ENCODE data around the gene SLC16A9.
A peak's percentile ranks its signal among the peaks of the same experiment; 100 is the strongest.

SLC16A9 gene

DNA sequence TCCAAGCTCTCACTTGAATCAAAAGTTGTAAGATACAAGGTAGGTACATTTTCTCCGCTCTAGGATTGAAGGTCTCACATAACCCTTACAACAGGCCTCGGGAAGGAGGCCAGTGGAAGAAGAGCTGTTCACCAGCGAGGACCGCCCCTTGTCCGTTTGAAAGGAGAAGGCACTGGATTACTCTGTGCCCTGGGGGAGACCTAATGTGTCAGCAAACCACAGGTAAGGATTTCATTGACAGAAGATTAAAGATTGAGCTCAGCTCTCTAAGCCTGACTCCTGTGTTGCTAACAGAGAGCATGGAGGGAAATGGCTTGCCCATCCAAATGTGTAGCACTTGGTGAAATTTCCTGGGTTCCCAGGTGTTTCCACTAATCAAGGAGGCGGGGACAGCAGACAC, 81.2 kb downstream of the SLC16A9 start:
- DNase-seq, result no peak

DNA sequence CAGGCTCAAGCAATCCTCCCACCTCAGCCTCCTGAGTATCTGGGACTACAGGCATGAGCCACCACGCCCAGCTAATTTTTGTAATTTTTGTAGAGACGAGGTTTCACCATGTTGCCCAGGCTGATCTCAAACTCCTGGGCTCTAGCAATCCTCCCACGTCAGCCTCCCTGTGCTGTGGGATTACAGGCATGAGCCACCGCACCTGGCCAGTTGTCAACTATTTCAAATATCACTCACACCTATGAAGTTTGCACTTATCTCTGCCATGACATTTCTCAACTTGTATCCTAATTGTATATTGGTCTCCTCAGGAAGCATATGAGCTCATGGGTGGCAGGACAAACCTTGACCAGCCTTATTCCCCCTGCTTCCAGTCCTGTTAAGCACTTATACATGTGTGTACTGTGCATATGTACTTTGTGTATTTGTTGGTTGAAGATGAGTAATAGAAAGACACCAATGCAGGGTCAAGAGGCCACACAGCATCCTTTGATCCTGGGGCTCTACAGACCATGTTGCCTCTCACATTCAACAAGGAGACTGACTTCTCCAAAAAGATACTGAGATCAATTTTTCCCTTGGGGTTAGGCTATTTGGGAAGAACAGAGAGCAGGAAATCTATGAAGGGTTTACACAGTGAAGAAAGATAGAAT, 82.2 kb downstream of the SLC16A9 start:
- DNase-seq, result no peak

DNA sequence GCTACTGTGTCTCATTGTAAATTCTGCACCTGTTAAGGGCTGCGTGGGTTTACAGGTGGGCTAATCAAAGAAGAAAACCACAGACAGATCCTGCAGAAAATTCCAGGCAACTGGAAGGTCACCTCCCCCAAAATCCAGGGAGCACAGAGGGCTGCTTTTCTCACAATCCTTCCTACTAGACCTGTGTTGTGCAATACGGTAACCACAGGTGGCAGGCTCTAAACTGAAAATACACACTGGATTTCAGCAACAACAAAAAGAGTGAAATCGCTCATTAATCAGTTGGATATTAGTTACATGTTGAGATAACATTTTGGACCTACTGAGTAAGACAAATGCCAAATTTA, 83.2 kb downstream of the SLC16A9 start:
- DNase-seq, result no peak

DNA sequence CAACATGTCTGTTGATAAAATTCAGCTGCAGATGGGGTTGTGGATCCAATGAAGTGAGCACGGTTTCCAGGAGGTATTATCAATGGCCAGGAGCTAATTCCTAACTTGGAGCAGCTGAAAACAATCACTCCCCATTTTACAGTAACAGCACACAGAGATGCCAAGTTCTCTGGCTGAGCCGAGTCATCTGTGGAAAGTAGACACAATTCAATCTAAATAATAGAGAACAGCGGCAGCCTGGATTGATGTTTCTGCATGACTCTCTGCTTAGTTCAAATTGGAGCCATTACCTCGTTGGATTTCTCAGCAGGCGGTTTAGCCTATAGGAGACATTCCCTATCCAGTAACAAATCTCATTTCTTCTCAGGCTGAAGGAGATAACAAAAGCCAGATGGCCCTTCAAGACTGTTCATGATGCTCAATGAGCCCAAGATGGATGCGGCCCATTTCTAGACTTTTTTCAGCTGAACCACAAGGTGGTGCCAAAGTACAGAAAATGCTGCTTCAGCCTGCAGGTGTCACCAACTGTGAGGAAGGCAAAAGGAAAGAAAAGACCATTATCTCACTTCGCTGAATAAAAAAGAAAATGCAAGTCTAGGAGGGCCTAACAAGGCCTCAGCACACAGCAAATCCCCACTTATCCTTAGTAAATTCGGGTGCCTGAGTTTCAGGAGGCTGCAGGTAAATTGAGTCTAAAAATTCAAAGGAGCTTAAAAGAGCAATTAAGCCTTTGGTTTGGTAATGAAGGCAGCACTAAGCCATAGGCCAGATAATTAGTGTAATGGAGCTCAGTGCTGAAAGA, 83.7 kb downstream of the SLC16A9 start:
- DNase-seq, result peak; percentile 86

DNA sequence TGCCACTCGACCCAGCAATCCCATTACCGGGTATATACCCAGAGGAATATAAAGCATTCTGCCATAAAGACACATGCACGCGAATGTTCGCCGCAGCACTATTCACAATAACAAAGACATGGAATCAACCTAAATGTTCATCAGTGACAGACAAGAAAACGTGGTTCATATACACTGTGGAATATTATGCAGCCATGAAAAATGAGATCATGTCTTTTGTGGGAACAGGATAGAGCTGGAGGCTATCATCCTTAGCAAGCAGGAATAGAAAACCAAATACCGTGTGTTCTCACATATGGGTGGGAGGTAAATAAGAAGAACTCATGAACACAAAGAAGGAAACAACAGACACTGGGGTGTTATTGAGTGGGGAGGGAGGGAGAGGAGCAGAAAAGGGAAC, 84.7 kb downstream of the SLC16A9 start:
- DNase-seq, result no peak

DNA sequence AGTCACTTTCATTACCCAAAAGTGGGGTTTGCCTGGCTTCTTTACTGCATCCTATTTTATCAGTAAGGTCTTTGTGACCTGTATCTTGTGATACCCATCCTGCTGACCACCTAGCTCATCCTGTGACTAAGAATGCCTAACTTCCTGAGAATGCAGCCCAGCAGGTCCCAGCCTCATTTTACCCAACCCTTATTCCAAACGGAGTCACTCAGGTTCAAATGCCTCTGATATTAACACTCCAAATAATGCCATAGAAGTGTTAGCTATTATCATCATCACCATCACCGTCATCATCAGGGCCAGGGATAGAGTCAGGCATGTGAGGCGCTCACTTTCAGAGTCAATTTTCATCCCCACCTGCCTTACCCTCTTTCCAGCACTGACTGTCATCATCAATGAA, 85.5 kb downstream of the SLC16A9 start:
- no peak for DNase-seq

GRCh38 chr10:59623133-59624121, 86.2 kb downstream of the SLC16A9 start:
- no peak for DNase-seq

DNA sequence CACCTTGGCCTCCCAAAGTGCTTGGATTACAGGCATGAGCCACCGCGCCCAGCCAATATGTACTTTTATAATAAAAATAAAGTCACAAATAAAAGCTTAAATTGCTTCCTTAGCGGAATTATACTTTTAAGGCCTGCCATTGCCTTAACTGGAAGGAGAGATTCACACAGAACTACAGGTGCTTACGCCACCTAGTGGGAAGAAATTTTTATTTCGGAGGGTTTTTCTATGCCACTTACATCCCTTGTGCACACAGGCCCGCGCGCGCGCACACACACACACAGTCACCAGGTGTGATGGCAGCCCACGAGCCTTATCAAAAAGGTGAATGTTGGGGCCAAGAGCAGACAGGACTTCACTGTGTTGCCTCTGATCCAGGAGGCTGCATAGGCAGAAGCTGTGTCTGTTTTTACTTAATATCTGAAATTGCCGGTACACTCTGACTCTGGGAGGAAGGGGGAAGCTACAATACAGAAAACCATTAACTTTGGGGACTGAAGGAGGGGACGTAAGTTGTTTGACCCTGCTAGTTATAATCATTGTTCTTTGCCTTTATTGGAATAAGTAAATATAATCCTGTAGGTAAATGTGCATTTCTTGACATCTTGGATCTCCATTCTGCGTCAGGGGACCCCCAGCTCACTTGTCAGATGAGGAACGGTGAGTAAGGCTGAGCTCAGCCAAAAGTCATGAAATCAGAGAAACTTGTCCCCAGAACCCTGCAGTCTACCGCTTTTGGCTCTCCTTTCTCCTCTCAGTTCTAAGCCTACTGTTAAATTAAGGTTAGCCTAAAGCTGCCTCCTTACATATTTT, 87.1 kb downstream of the SLC16A9 start:
- DNase-seq, result peak; percentile 69

GRCh38 chr10:59621771-59622170, 87.9 kb downstream of the SLC16A9 start:
- DNase-seq, result no peak

GRCh38 chr10:59618666-59619065, 91.0 kb downstream of the SLC16A9 start:
- DNase-seq, result no peak

DNA sequence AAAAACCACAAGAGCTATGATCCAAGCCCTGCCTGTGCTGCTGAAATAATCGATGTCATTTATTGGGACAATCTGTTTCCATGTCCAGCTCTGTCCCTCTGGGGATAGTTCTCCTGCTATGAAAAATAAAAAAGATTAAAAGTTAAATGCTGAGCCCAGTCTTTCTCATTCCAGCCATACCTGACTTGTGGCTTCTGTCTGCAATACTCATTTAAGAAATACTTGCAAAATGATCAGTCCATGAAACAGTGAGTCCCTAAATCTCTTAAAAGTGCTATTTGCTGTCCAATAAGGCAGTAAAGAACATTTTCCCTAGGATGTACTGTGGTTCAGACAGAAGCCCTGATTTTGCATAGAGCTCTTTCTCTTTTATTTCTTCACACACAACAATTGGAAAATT, 91.7 kb downstream of the SLC16A9 start:
- peak; percentile 37 for DNase-seq

DNA sequence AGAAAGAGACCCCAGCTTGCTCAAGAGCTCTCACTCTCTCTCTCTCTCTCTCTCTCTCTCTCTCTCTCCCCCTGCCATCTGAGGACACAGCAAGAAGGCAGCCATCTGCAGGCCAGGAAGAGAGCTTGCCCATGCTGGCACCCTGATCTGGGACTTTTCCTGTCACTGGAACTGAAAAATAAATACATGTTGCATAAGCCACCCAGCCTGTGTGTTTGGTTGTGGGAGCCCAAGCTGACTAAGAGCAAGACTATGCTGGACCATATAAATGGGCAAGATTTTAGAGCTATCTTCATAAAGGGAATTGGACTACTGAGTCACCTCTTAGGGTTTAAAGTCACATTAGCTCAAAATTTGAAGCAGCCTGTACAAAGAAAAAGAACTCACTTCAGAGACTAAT, 98.6 kb downstream of the SLC16A9 start:
- no peak for DNase-seq

DNA sequence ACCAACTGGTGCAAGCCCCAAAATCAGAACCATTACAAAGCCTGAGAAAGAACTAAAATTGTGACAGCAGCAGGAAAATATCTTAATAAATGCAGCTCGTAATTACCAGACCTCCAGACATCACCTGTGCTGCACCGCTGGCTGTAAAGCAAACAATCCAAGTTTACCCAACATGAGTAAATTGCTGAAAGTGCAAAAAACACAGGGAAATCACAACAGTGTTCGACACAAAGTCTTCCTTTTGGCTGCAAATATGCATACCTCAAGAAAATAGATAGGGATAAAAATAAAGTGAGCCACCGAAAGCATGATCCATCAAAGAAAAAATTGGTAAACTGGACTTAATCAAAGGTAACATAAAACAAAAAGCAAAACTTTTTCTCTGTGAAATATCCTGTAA, 101.7 kb downstream of the SLC16A9 start:
- DNase-seq, result no peak

DNA sequence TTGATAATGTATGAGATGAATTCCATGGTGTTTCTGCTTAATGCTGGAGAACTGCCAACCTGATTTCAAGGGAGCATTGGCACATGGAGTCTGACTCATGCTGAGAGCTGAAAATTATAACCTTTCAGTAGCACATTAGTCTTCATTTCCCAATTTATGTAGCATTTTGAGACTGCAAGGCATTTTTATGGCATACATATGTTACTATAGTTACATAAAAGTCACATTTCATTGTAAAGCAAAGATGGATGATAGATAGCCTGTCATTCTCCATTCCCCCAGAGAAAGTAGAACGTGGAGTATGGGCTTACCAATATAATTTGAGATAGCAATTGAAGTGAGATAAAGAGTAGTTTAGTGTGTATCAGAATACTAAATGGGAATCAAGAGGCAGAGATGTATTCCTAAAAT, 103.1 kb downstream of the SLC16A9 start:
- peak; percentile 86 for DNase-seq

DNA sequence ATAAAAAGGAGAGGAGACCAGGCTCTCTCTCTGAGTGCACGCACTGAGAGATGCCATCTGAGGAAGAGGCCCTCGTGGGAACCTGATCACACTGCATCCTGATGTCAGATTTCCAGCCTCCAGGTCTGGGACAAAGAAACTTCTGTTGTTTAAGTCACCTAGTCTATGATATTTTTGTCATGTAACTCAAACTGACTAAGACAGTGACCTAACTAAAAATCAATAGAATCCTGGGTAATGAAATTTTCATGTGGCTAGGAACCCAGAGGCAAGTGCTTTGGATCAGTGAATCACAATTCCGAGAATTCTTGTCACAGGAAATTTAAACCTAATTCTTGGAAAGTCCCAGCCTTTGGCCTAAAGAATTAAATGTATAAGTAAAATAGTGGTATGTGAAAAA, 107.7 kb downstream of the SLC16A9 start:
- no peak for DNase-seq

Measured in fibroblast of skin of abdomen (primary cell).